Neutrophil (primary cell): ENCODE measurements around the gene MAPKAPK5.

Experiments used
- H3K27ac ChIP-seq: fragments of 200-600 bp; sonication (generic); 2 replicates; pipeline ENCODE4 v1.5.1; 2016; ENCODE audit warnings: mild to moderate bottlenecking, moderate library complexity
- H3K27me3 ChIP-seq: fragments of 200-600 bp; sonication (generic); 2 replicates; pipeline ENCODE4 v1.6.0; 2016; ENCODE audit warnings: mild to moderate bottlenecking
- H3K36me3 ChIP-seq: fragments of 200-600 bp; sonication (generic); 2 replicates; pipeline ENCODE4 v1.5.1; 2017
- H3K4me1 ChIP-seq, 2 experiments: fragments of 200-600 bp in 1 of 2; sonication (generic) in 1 of 2; 1 replicate in 1 of 2; 2 replicates in 1 of 2; pipeline versions ENCODE4 v1.5.1 to v1.6.1; 2013 to 2016; ENCODE audit warnings: low read depth in 1 of 2, low read length in 1 of 2, mild to moderate bottlenecking in 1 of 2, moderate library complexity in 1 of 2; ENCODE audit not compliant: control insufficient read depth in 1 of 2, insufficient read depth in 1 of 2
- H3K4me3 ChIP-seq, 2 experiments: fragments of 200-600 bp in 1 of 2; sonication (generic) in 1 of 2; 1 replicate in 1 of 2; 2 replicates in 1 of 2; pipeline ENCODE4 v1.5.1; 2013 to 2016; ENCODE audit warnings: low read depth in 1 of 2, low read length in 1 of 2, mild to moderate bottlenecking in 1 of 2, moderate library complexity in 1 of 2
- H3K9me3 ChIP-seq: fragments of 200-600 bp; sonication (generic); 2 replicates; pipeline ENCODE4 v1.5.1; 2016
- CTCF ChIP-seq: fragments of 200-600 bp; sonication (generic); IDR thresholded peaks from 2 replicates; pipeline ENCODE4 v1.5.1; 2016; ENCODE audit warnings: antibody characterized with exemption

Gene MAPKAPK5

DNA sequence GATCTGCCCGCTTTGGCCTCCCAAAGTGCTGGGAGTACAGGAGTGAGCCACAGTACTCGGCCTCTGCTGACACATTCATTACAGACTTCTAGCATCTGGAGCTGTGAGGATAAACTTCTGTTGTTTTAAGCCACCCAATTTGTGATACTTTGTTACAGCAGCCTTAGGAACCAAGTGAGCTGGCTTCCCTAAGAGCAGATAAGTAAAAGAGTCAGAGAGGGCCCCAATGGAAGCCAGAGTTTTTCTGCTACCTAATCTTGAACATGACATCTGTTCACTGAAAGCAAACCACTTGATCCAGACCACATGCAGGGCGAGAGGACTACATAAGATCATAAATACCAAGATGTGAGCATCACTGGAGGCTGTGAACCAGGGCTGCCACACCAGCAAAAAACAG lies 3.7 kb upstream of the MAPKAPK5 start:
- Histone ChIP-seq H3K9me3 (no peaks in the 10 kb centered on the region), H3K36me3 (peaks cover 8% of the 10 kb centered on the region), H3K4me1 (peaks cover 35 to 36% of the 10 kb centered on the region in 2 experiments), H3K27ac (no peak overlapping the region), H3K4me3 (no peak overlapping the region), H3K27me3 (no peaks in the 10 kb centered on the region)
- no peak for TF ChIP-seq CTCF

GRCh38 chr12:111840807-111841206 lies 1.2 kb upstream of the MAPKAPK5 start:
- H3K9me3 ChIP-seq, result no peaks in the 10 kb centered on the region
- no peaks in the 10 kb centered on the region for H3K27me3 ChIP-seq
- H3K4me1 ChIP-seq, result peaks cover 28 to 30% of the 10 kb centered on the region in 2 experiments
- peak overlapping the region; percentile 92 for H3K27ac ChIP-seq
- H3K4me3 ChIP-seq, result peak overlapping the region; percentile 73 to 95
- TF ChIP-seq CTCF, result no peak
- peaks cover 8% of the 10 kb centered on the region for H3K36me3 ChIP-seq

GRCh38 chr12:111841236-111841749 lies 735 bp upstream of the MAPKAPK5 start:
- Histone ChIP-seq H3K36me3 (peaks cover 8% of the 10 kb centered on the region), H3K27me3 (no peaks in the 10 kb centered on the region), H3K4me3 (peak overlapping the region; percentile 73 to 95), H3K9me3 (no peaks in the 10 kb centered on the region), H3K27ac (peak overlapping the region; percentile 92), H3K4me1 (peaks cover 28 to 30% of the 10 kb centered on the region in 2 experiments)
- no peak for TF ChIP-seq CTCF

- no peaks in the 10 kb centered on the region for H3K27me3 ChIP-seq
- H3K27ac ChIP-seq, result peak overlapping the region; percentile 92
- peak overlapping the region; percentile 73 to 95 for H3K4me3 ChIP-seq
- peaks cover 8% of the 10 kb centered on the region for H3K36me3 ChIP-seq
- H3K9me3 ChIP-seq, result no peaks in the 10 kb centered on the region
- H3K4me1 ChIP-seq, result peaks cover 28 to 30% of the 10 kb centered on the region in 2 experiments
- TF ChIP-seq CTCF, result no peak
These were observed 748 bp downstream of the MAPKAPK5 start for GRCh38 chr12:111842556-111843396.

DNA sequence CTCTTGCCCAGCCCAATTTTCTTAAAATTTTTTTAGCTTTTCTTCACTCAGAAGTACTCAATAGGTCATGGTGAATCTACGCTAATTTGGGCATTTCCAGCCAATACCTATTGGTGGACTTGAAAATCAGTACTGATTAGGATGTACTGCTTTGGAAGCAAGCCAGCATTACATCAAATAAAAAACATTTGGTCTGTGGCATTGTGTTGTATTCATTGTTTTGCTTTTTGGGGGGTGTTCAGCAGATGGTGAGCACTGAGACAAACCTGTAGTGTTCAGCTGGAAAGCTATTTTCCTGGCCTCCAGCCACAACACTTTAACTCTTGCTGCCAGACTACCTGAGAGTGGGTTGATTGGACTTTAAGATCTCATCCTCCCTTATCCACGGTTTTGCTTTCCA lies 4.0 kb downstream of the MAPKAPK5 start:
- H3K27ac ChIP-seq, result no peak overlapping the region
- no peak for TF ChIP-seq CTCF

More for the DNA sequence above, 4.0 kb downstream of the MAPKAPK5 start:
- Histone ChIP-seq H3K36me3 (no peaks in the 10 kb centered on the region), H3K4me3 (no peak overlapping the region), H3K4me1 (peaks cover 16 to 20% of the 10 kb centered on the region in 2 experiments), H3K27me3 (no peaks in the 10 kb centered on the region), H3K9me3 (no peaks in the 10 kb centered on the region)
